Left renal cortex interstitium (tissue), 4 donors: ENCODE measurements around the gene PRAMEF26. TPM values are rescaled to one million over a fixed set of nuclear protein-coding genes. Genes with fewer than 3 reads are reported as not detected.
"Not testable (repeated sequence)": the region's sequence is repeated elsewhere in the genome, so short reads cannot be mapped to it uniquely, and the experiment has no call there.

Experiments
- DNase-seq, 4 donors: peaks; one replicate each; pipeline ENCODE4 v3.0.0-alpha.2; 2013; ENCODE audit warnings: low read depth in 4 of 4, low spot score in 2 of 4, missing footprints in 1 of 4
- polyA plus RNA-seq, 4 donors: library from polyadenylated mRNA; unstranded; fragments of 120-200 nt; gene quantifications; one replicate each; pipeline ENCODE4 v1.2.1, GENCODE V29; 2013; ENCODE audit not compliant: insufficient read length in 4 of 4

PRAMEF26 gene
- not detected for polyA plus RNA-seq

DNA sequence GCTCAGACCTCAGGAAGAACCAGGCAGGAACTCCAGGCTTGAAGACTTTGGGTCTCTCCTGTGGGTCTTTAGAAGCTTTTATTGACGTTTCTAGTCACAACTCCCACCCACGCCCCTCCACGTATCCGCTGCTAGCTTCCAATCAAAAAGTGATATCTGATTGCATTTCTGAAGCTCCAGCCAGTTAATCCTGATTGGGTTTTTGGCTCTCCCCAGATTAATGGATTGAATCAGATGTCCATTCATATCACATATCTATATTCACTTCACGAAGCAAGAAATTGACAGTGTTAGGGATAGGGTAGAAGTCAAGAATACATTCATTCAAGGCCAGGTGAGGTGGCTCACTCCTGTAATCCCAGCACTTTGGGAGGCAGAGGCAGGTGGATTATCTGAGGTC is at the start of gene PRAMEF26:
Gene PRAMEF26 (minus strand): TSS at position 101 of the 400 bp plus-strand sequence. CDS start 2,914 bp downstream, outside the sequence.
- DNase-seq: not testable (repeated sequence)

DNA sequence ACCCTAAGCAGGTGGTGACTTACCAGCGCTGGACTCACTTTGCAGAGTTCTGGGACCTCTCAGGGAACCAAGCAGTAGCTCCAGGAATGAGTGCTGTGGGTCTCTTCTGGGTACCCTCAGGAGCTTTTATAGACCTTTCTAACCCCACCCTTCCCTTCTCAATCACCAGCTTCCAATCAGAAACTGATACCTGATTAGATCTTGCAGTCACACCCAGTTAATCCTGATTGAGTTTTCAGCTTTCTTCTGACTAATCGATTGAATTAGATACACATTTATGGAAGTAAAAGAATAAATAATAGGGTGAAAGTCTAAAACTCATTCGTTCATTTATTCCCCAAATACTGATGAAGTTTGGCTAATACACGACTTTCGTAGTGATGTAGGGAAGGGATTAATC is 45.5 kb upstream of the PRAMEF26 start, which contains the start of gene PRAMEF13:
Gene PRAMEF13 (minus strand): TSS at position 101 of the 400 bp plus-strand sequence. CDS start 1,820 bp downstream, outside the sequence.
- not testable (repeated sequence) for DNase-seq

DNA sequence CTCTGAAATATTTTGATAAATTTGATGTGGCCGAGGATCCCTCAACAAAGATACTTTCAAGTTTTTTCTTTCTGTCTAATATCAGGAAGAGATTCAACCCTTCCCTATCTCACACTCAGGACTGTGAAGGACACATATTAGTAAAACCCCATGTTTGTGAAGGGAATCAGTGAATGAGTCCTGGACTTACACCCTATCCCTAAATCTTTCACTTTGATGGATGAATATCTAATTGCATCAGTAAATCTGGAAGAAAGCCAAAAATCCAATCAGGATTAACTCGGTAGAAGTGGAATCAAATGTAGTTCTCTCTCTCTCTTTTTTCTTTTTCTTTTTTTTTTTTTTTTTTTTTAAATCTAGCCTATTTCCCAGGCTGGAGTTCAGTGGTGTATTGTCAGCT is 15.7 kb upstream of the PRAMEF26 start, which contains the start of gene PRAMEF9:
Gene PRAMEF9 (plus strand): TSS at position 301 of the 400 bp plus-strand sequence. CDS start 3,433 bp downstream, outside the sequence.
- not testable (repeated sequence) for DNase-seq

- not testable (repeated sequence) for DNase-seq
Measured at GRCh38 chr1:13165531-13165930, 9.7 kb upstream of the PRAMEF26 start, which contains the start of gene HNRNPCL4. TSS of gene HNRNPCL4 (minus strand) at chr1:13165631. CDS start at chr1:13165467, 164 bp downstream.

GRCh38 chr1:13116754-13117153 is 39.1 kb downstream of the PRAMEF26 start, which contains the start of gene HNRNPCL2:
TSS of gene HNRNPCL2 (minus strand) at chr1:13116854. CDS start at chr1:13116400, 454 bp downstream.
- DNase-seq: not testable (repeated sequence)

Other genes starting within 250 kb of the PRAMEF26 start
- gene PRAMEF7, start 239.4 kb downstream of the PRAMEF26 start, polyA plus RNA-seq: not detected
- not detected for gene PRAMEF6, start 208.4 kb downstream of the PRAMEF26 start, polyA plus RNA-seq
- not detected for gene PRAMEF27, start 99.4 kb downstream of the PRAMEF26 start, polyA plus RNA-seq
- gene HNRNPCL3, start 95.2 kb downstream of the PRAMEF26 start, polyA plus RNA-seq: not detected
- gene PRAMEF25, start 85.2 kb downstream of the PRAMEF26 start, polyA plus RNA-seq: not detected
- under 1 TPM in 2 of 4 donors, not detected in 2; 0.21 TPM for gene HNRNPCL2, start 39.2 kb downstream of the PRAMEF26 start, polyA plus RNA-seq
- gene HNRNPCL4, start 9.6 kb upstream of the PRAMEF26 start, polyA plus RNA-seq: under 1 TPM in 3 of 4 donors, not detected in 1; 0.54 to 0.81 (median 0.58) TPM
- not detected for gene PRAMEF9, start 15.8 kb upstream of the PRAMEF26 start, polyA plus RNA-seq
- not detected for gene PRAMEF13, start 45.4 kb upstream of the PRAMEF26 start, polyA plus RNA-seq
- gene PRAMEF18, start 70.1 kb upstream of the PRAMEF26 start, polyA plus RNA-seq: not detected
- not detected for gene PRAMEF5, start 98.2 kb upstream of the PRAMEF26 start, polyA plus RNA-seq
- gene PRAMEF8, start 129.1 kb upstream of the PRAMEF26 start, polyA plus RNA-seq: not detected
- not detected for gene PRAMEF33, start 147.5 kb upstream of the PRAMEF26 start, polyA plus RNA-seq
- not detected for gene PRAMEF15, start 159.6 kb upstream of the PRAMEF26 start, polyA plus RNA-seq
- gene PRAMEF14, start 191.1 kb upstream of the PRAMEF26 start, polyA plus RNA-seq: not detected
- not detected for gene PRAMEF19, start 215.9 kb upstream of the PRAMEF26 start, polyA plus RNA-seq
- gene PRAMEF17, start 233.6 kb upstream of the PRAMEF26 start, polyA plus RNA-seq: not detected